Body of pancreas (tissue), 4 donors: Measurements from ENCODE around the gene RAB23.

Experiments
- POLR2A ChIP-seq, 3 donors: fragments of 450-650 bp; IDR thresholded peaks; one replicate each; pipeline ENCODE4 v1.6.1; 2016; ENCODE audit warnings: antibody characterized with exemption in 3 of 3, mild to moderate bottlenecking in 2 of 3
- TF ChIP-seq, protein P1 (sequence below), 7 experiments: fragments of 450-650 bp in 4 of 7; fragments of 200-600 bp in 3 of 7; sonication (generic) in 3 of 7; IDR thresholded peaks; one replicate each; pipeline ENCODE4 v1.5.1; 2016 to 2019; ENCODE audit warnings: antibody characterized with exemption in 7 of 7

DNA sequence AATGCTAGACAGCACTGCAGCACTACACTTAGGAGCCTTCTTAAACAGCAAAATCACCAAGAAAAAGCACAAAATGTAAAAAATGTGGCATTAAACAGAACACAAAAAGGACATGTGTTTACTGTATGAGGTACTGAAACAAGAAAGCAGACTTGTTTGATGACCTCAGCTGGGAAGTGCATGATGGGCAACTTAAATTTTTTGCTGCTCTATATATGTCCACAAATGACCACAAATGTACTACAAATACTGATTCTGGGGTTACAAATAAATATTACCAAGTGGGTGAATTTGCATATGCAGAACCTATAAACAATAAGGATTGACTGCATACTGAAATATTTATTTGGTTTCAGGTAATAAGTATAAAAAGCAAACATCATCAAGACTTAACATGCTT is 13.1 kb downstream of the RAB23 start:
- TF ChIP-seq, protein P1, sequence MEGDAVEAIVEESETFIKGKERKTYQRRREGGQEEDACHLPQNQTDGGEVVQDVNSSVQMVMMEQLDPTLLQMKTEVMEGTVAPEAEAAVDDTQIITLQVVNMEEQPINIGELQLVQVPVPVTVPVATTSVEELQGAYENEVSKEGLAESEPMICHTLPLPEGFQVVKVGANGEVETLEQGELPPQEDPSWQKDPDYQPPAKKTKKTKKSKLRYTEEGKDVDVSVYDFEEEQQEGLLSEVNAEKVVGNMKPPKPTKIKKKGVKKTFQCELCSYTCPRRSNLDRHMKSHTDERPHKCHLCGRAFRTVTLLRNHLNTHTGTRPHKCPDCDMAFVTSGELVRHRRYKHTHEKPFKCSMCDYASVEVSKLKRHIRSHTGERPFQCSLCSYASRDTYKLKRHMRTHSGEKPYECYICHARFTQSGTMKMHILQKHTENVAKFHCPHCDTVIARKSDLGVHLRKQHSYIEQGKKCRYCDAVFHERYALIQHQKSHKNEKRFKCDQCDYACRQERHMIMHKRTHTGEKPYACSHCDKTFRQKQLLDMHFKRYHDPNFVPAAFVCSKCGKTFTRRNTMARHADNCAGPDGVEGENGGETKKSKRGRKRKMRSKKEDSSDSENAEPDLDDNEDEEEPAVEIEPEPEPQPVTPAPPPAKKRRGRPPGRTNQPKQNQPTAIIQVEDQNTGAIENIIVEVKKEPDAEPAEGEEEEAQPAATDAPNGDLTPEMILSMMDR (IDR thresholded peaks at IDR 0.05), result no peak
- no peak for TF ChIP-seq POLR2A (IDR thresholded peaks at IDR 0.05)
